ENCODE measurements around the gene BORCS5. TPM values are rescaled to one million over a fixed set of nuclear protein-coding genes. Genes with fewer than 3 reads are reported as not detected.
"Not testable (repeated sequence)": the region's sequence is repeated elsewhere in the genome, so short reads cannot be mapped to it uniquely, and the experiment has no call there.

The BORCS5 gene
- total and polyA plus RNA-seq, 3 experiments from 2014 or later: 22.0 to 39.7 (median 36.4) TPM

- Histone ChIP-seq H3K27ac (ENCODE audit: low read depth, low read length) (no peak overlapping the region), H3K4me1 (ENCODE audit: insufficient read depth, low read length) (peaks cover 6% of the 10 kb centered on the region), H3K4me3 (ENCODE audit: low read length) (no peak overlapping the region), H3K27me3 (ENCODE audit: insufficient read depth, low read length, poor library complexity, severe bottlenecking) (no peaks in the 10 kb centered on the region), H3K9me3 (ENCODE audit: low read length) (no peaks in the 10 kb centered on the region), H3K36me3 (ENCODE audit: insufficient read depth, low read length) (no peaks in the 10 kb centered on the region)
- peaks cover 3 to 10% of the 10 kb centered on the region in 2 donors for H3K27me3 Mint-ChIP-seq
- no peaks in the 10 kb centered on the region for H3K36me3 Mint-ChIP-seq
- POLR2A ChIA-PET: no interaction called here
- no peak overlapping the region for H3K27ac Mint-ChIP-seq
- H3K4me1 Mint-ChIP-seq: peaks cover 8 to 15% (median 12%) of the 10 kb centered on the region in 3 donors
- no peak for DNase-seq
- H3K9me3 Mint-ChIP-seq: no peaks in the 10 kb centered on the region
- CTCF ChIA-PET: interaction anchor here (0.6 to 1.2 kb wide), 3 partner anchors 18 to 307 kb away, joined by 3 to 6 read pairs (median 3); partner anchors contain the start of gene BORCS5
- no peak overlapping the region for H3K4me3 Mint-ChIP-seq
Measured at GRCh38 chr12:12338527-12339168, 18.2 kb upstream of the BORCS5 start.

- no peaks in the 10 kb centered on the region for H3K27me3 Mint-ChIP-seq
- Histone ChIP-seq H3K4me3 (ENCODE audit: low read length) (peak within 1 kb of the TSS; percentile 72), H3K4me1 (ENCODE audit: insufficient read depth, low read length) (peaks cover 20% of the 10 kb centered on the region), H3K27me3 (ENCODE audit: insufficient read depth, low read length, poor library complexity, severe bottlenecking) (no peaks in the 10 kb centered on the region), H3K27ac (ENCODE audit: low read depth, low read length) (no peak within 1 kb of the TSS), H3K9me3 (ENCODE audit: low read length) (no peaks in the 10 kb centered on the region), H3K36me3 (ENCODE audit: insufficient read depth, low read length) (no peaks in the 10 kb centered on the region)
- peaks cover 14 to 29% (median 21%) of the 10 kb centered on the region in 3 donors for H3K4me1 Mint-ChIP-seq
- H3K4me3 Mint-ChIP-seq: peak within 1 kb of the TSS; percentile 66 to 83 (median 74)
- peak; percentile 25 to 67 (median 45) for DNase-seq
- no peaks in the 10 kb centered on the region for H3K36me3 Mint-ChIP-seq
- POLR2A ChIA-PET: interaction anchor here (0.5 to 1.0 kb wide), 5 partner anchors 213 to 451 kb away, joined by 3 to 9 read pairs (median 7); partner anchors contain the start of gene DUSP16
- no peaks in the 10 kb centered on the region for H3K9me3 Mint-ChIP-seq
- peak within 1 kb of the TSS; percentile 23 to 75 (median 50) for H3K27ac Mint-ChIP-seq
- CTCF ChIA-PET: interaction anchor here (0.9 to 2.4 kb wide), 5 partner anchors 9 to 804 kb away, joined by 3 to 9 read pairs (median 3); no protein-coding TSS in a partner anchor
Measured at GRCh38 chr12:12349711-12350665, 6.9 kb upstream of the BORCS5 start, which contains the start of gene MANSC1. MANSC1 (minus strand) TSS chr12:12350242; CDS start chr12:12343314, 6,928 bp downstream.

- CTCF ChIA-PET: interaction anchor here (1.1 to 2.4 kb wide), 5 partner anchors 10 to 805 kb away, joined by 3 to 9 read pairs (median 7); no protein-coding TSS in a partner anchor
Measured at GRCh38 chr12:12350868-12351463, 5.9 kb upstream of the BORCS5 start.

GRCh38 chr12:12351468-12352185 is 5.3 kb upstream of the BORCS5 start:
- not testable (repeated sequence) for DNase-seq; H3K36me3 Mint-ChIP-seq; H3K4me3 ChIP-seq (ENCODE audit: low read length); H3K9me3 ChIP-seq (ENCODE audit: low read length); H3K27me3 ChIP-seq (ENCODE audit: insufficient read depth, low read length, poor library complexity, severe bottlenecking); H3K27me3 Mint-ChIP-seq; H3K9me3 Mint-ChIP-seq; H3K36me3 ChIP-seq (ENCODE audit: insufficient read depth, low read length); H3K27ac ChIP-seq (ENCODE audit: low read depth, low read length); H3K4me3 Mint-ChIP-seq
- Mint-ChIP-seq H3K27ac (peak overlapping the region in 2 of 8 donors; percentile 33 to 60), H3K4me1 (peaks cover 20 to 42% (median 31%) of the 10 kb centered on the region in 3 donors)
- H3K4me1 ChIP-seq (ENCODE audit: insufficient read depth, low read length): peaks cover 25% of the 10 kb centered on the region
- CTCF ChIA-PET: interaction anchor here (1.1 to 2.4 kb wide), 4 partner anchors 11 to 806 kb away, joined by 3 to 9 read pairs (median 5); no protein-coding TSS in a partner anchor
- POLR2A ChIA-PET: interaction anchor here (0.7 kb wide), 1 partner anchor 267 kb away, joined by 4 read pairs; no protein-coding TSS in a partner anchor

More at GRCh38 chr12:12350868-12351463, 5.9 kb upstream of the BORCS5 start:
- H3K4me3 ChIP-seq (ENCODE audit: low read length): peak overlapping the region; percentile 72
- POLR2A ChIA-PET: no interaction called here
- Mint-ChIP-seq H3K4me3 (peak overlapping the region; percentile 60 to 83 (median 70)), H3K27ac (peak overlapping the region in 7 of 8 donors; percentile 5 to 70 (median 33)), H3K4me1 (peaks cover 18 to 36% (median 26%) of the 10 kb centered on the region in 3 donors), H3K36me3 (no peaks in the 10 kb centered on the region), H3K27me3 (no peaks in the 10 kb centered on the region), H3K9me3 (no peaks in the 10 kb centered on the region)
- peaks cover 20% of the 10 kb centered on the region for H3K4me1 ChIP-seq (ENCODE audit: insufficient read depth, low read length)
- H3K27ac ChIP-seq (ENCODE audit: low read depth, low read length): no peak overlapping the region
- no peak for DNase-seq
- no peaks in the 10 kb centered on the region for H3K27me3 ChIP-seq (ENCODE audit: insufficient read depth, low read length, poor library complexity, severe bottlenecking)
- no peaks in the 10 kb centered on the region for H3K36me3 ChIP-seq (ENCODE audit: insufficient read depth, low read length)
- no peaks in the 10 kb centered on the region for H3K9me3 ChIP-seq (ENCODE audit: low read length)

GRCh38 chr12:12353276-12353675 is 3.6 kb upstream of the BORCS5 start:
- H3K27me3 ChIP-seq (ENCODE audit: insufficient read depth, low read length, poor library complexity, severe bottlenecking): no peaks in the 10 kb centered on the region
- peaks cover 0 to 1% of the 10 kb centered on the region in 2 donors for H3K27me3 Mint-ChIP-seq
- peak overlapping the region in 1 of 7 donors; percentile 55 for H3K4me3 Mint-ChIP-seq
- peak overlapping the region in 1 of 8 donors; percentile 79 for H3K27ac Mint-ChIP-seq
- ChIA-PET POLR2A (no interaction called here), CTCF (interaction anchor here (1.1 kb wide), 1 partner anchor 361 kb away, joined by 3 read pairs; no protein-coding TSS in a partner anchor)
- peaks cover 32% of the 10 kb centered on the region for H3K4me1 ChIP-seq (ENCODE audit: insufficient read depth, low read length)
- H3K36me3 Mint-ChIP-seq: peaks cover 0 to 13% (median 0%) of the 10 kb centered on the region in 3 donors
- no peak for DNase-seq
- no peak overlapping the region for H3K4me3 ChIP-seq (ENCODE audit: low read length)
- no peak overlapping the region for H3K27ac ChIP-seq (ENCODE audit: low read depth, low read length)
- no peaks in the 10 kb centered on the region for H3K36me3 ChIP-seq (ENCODE audit: insufficient read depth, low read length)
- H3K4me1 Mint-ChIP-seq: peaks cover 28 to 47% (median 37%) of the 10 kb centered on the region in 3 donors
- no peaks in the 10 kb centered on the region for H3K9me3 ChIP-seq (ENCODE audit: low read length)
- H3K9me3 Mint-ChIP-seq: no peaks in the 10 kb centered on the region

GRCh38 chr12:12353807-12354206 is 3.1 kb upstream of the BORCS5 start:
- H3K27ac Mint-ChIP-seq: peak overlapping the region in 4 of 8 donors; percentile 33 to 79 (median 60)
- no peak for DNase-seq
- no peaks in the 10 kb centered on the region for H3K9me3 ChIP-seq (ENCODE audit: low read length)
- no peak overlapping the region for H3K27ac ChIP-seq (ENCODE audit: low read depth, low read length)
- ChIA-PET POLR2A (interaction anchor here (0.5 kb wide), 1 partner anchor 20 kb away, joined by 7 read pairs; no protein-coding TSS in a partner anchor), CTCF (interaction anchor here (0.9 kb wide), 1 partner anchor 19 kb away, joined by 3 read pairs; no protein-coding TSS in a partner anchor)
- H3K4me3 ChIP-seq (ENCODE audit: low read length): no peak overlapping the region
- H3K36me3 ChIP-seq (ENCODE audit: insufficient read depth, low read length): no peaks in the 10 kb centered on the region
- peaks cover 0 to 13% (median 0%) of the 10 kb centered on the region in 3 donors for H3K36me3 Mint-ChIP-seq
- peak overlapping the region in 1 of 7 donors; percentile 55 for H3K4me3 Mint-ChIP-seq
- peaks cover 33 to 48% (median 43%) of the 10 kb centered on the region in 3 donors for H3K4me1 Mint-ChIP-seq
- H3K4me1 ChIP-seq (ENCODE audit: insufficient read depth, low read length): peaks cover 37% of the 10 kb centered on the region
- H3K27me3 ChIP-seq (ENCODE audit: insufficient read depth, low read length, poor library complexity, severe bottlenecking): no peaks in the 10 kb centered on the region
- no peaks in the 10 kb centered on the region for H3K9me3 Mint-ChIP-seq
- H3K27me3 Mint-ChIP-seq: peaks cover 0 to 1% of the 10 kb centered on the region in 2 donors

Measured in CD8-positive, alpha-beta memory T cell (primary cell).